H1 (cell line): Measurements from ENCODE around the gene DDX42. TPM values are rescaled to one million over a fixed set of nuclear protein-coding genes. Genes with fewer than 3 reads are reported as not detected.

Experiments
- CTCF ChIA-PET: fragments of 300-600 bp; sonication (Branson Sonifier 250); formaldehyde crosslinking; loops from one replicate; lab custom pipeline; 2021; ENCODE audit not compliant: partially characterized antibody; lab: Charles Lee
- POLR2A ChIA-PET: fragments of 300-600 bp; sonication (Branson Sonifier 250); formaldehyde crosslinking; loops from one replicate; lab custom pipeline; 2021; ENCODE audit warnings: inconsistent platforms; ENCODE audit not compliant: partially characterized antibody; lab: Charles Lee
- DNase-seq, 2 experiments: peaks; one replicate each; pipeline versions ENCODE4 v3.0.0 to v3.0.0-alpha.2; 2010 to 2022; ENCODE audit warnings: low spot score in 2 of 2, low read depth in 1 of 2, mixed read lengths in 1 of 2
- FAIRE-seq: peaks from 2 replicates; lab custom pipeline; 2011; peaks lifted over from hg19 to GRCh38; lab: Jason Lieb, UNC
- H2AFZ ChIP-seq: 2 replicates; pipeline ENCODE4 v1.8.1; 2012; ENCODE audit warnings: low read length, inconsistent platforms
- H2AK5ac ChIP-seq: 2 replicates; pipeline ENCODE4 v1.6.1; 2013; ENCODE audit warnings: low read depth, low read length
- H2BK120ac ChIP-seq: replicated peaks from 2 replicates; pipeline ENCODE3; 2013; ENCODE audit warnings: low read depth, low read length, inconsistent platforms
- H2BK12ac ChIP-seq: 2 replicates; pipeline ENCODE4 v1.6.1; 2013; ENCODE audit warnings: low read depth, low read length
- H2BK15ac ChIP-seq: 2 replicates; pipeline ENCODE4 v1.6.1; 2013; ENCODE audit warnings: low read length
- H2BK20ac ChIP-seq: 2 replicates; pipeline ENCODE4 v1.6.1; 2013; ENCODE audit warnings: low read length
- H2BK5ac ChIP-seq: 2 replicates; pipeline ENCODE4 v1.6.1; 2013; ENCODE audit warnings: low read depth, low read length
- H3K14ac ChIP-seq: 2 replicates; pipeline ENCODE4 v1.6.1; 2013; ENCODE audit warnings: inconsistent platforms; ENCODE audit not compliant: insufficient read length
- H3K18ac ChIP-seq: 2 replicates; pipeline ENCODE4 v1.6.1; 2013; ENCODE audit warnings: low read length; ENCODE audit errors: extremely low read depth
- H3K23ac ChIP-seq: 2 replicates; pipeline ENCODE4 v1.6.1; 2013; ENCODE audit warnings: inconsistent platforms; ENCODE audit not compliant: insufficient read length
- H3K23me2 ChIP-seq: 2 replicates; pipeline ENCODE4 v1.6.1; 2013; ENCODE audit warnings: low read depth, low read length
- H3K27ac ChIP-seq: 2 replicates; pipeline ENCODE4 v1.6.1; 2011; ENCODE audit warnings: low read depth, low read length, inconsistent platforms
- H3K27me3 ChIP-seq, 4 experiments: replicated peaks in 1 of 4; 1 replicate in 1 of 4; 2 replicates in 3 of 4; pipeline versions ENCODE4 v1.6.1 to v1.8.1; 2011 to 2013; ENCODE audit warnings: low read length in 3 of 4, mild to moderate bottlenecking in 3 of 4, inconsistent platforms in 2 of 4, mixed read lengths in 2 of 4, moderate library complexity in 1 of 4; ENCODE audit not compliant: control insufficient read depth in 3 of 4, insufficient read depth in 3 of 4; ENCODE audit errors: extremely low read depth in 1 of 4
- H3K36me3 ChIP-seq, 4 experiments: 2 replicates each; pipeline versions ENCODE4 v1.6.1 to v1.8.1; 2011 to 2013; ENCODE audit warnings: mild to moderate bottlenecking in 4 of 4, low read length in 3 of 4, moderate library complexity in 2 of 4, control low read depth in 1 of 4, inconsistent platforms in 1 of 4; ENCODE audit not compliant: insufficient read depth in 4 of 4, control insufficient read depth in 2 of 4
- H3K4ac ChIP-seq: replicated peaks from 2 replicates; pipeline ENCODE3; 2013; ENCODE audit warnings: low read length, low read depth, mixed read lengths, inconsistent platforms; ENCODE audit not compliant: insufficient read length
- H3K4me1 ChIP-seq, 4 experiments: replicated peaks in 1 of 4; 1 replicate in 1 of 4; 2 replicates in 3 of 4; pipeline versions ENCODE4 v1.6.1 to v1.8.1; 2011 to 2013; ENCODE audit warnings: low read length in 3 of 4, inconsistent platforms in 2 of 4, mixed read lengths in 1 of 4; ENCODE audit not compliant: insufficient read depth in 4 of 4, control insufficient read depth in 3 of 4
- H3K4me2 ChIP-seq, 2 experiments: 2 replicates each; pipeline versions ENCODE4 v1.6.1 to v1.8.1; 2011 to 2013; ENCODE audit warnings: low read depth in 2 of 2, low read length in 2 of 2, control low read depth in 1 of 2, inconsistent platforms in 1 of 2, mild to moderate bottlenecking in 1 of 2; ENCODE audit not compliant: insufficient read depth in 1 of 2
- H3K4me3 ChIP-seq, 4 experiments: fragments of 200-600, 300-600 bp in 1 of 4; sonication (generic), shearing (Covaris generic), sonication (Bioruptor Twin) in 1 of 4; 2 replicates each; pipeline versions ENCODE4 v1.5.1 to v1.8.1; 2011 to 2016; ENCODE audit warnings: low read length in 4 of 4, low read depth in 3 of 4, control low read depth in 2 of 4, inconsistent platforms in 2 of 4, mild to moderate bottlenecking in 2 of 4, mixed read lengths in 1 of 4, moderate library complexity in 1 of 4; ENCODE audit not compliant: insufficient read depth in 2 of 4; ENCODE audit errors: extremely low read depth in 1 of 4
- H3K56ac ChIP-seq: replicated peaks from 2 replicates; pipeline ENCODE3; 2013; ENCODE audit warnings: low read depth, mild to moderate bottlenecking, mixed read lengths, low read length, inconsistent platforms; ENCODE audit not compliant: insufficient read length
- H3K79me1 ChIP-seq: 2 replicates; pipeline ENCODE4 v1.6.1; 2013; ENCODE audit warnings: low read depth, low read length, control low read depth
- H3K79me2 ChIP-seq, 2 experiments: 2 replicates each; pipeline versions ENCODE4 v1.6.1 to v1.8.1; 2012 to 2013; ENCODE audit warnings: low read length in 2 of 2, mild to moderate bottlenecking in 2 of 2, inconsistent platforms in 1 of 2; ENCODE audit not compliant: insufficient read depth in 2 of 2, control insufficient read depth in 1 of 2
- H3K9ac ChIP-seq, 4 experiments: replicated peaks in 1 of 4; 1 replicate in 1 of 4; 2 replicates in 3 of 4; pipeline versions ENCODE4 v1.6.1 to v1.8.1; 2011 to 2013; ENCODE audit warnings: low read depth in 3 of 4, low read length in 3 of 4, control low read depth in 2 of 4, mild to moderate bottlenecking in 2 of 4, moderate library complexity in 2 of 4, inconsistent platforms in 1 of 4; ENCODE audit errors: extremely low read depth in 1 of 4
- H3K9me3 ChIP-seq, 2 experiments: 2 replicates each; pipeline versions ENCODE4 v1.6.1 to v1.8.1; 2012 to 2013; ENCODE audit warnings: mild to moderate bottlenecking in 2 of 2, moderate library complexity in 2 of 2, control low read depth in 1 of 2, inconsistent platforms in 1 of 2, low read depth in 1 of 2, low read length in 1 of 2, mixed read lengths in 1 of 2; ENCODE audit not compliant: insufficient read depth in 2 of 2
- H4K20me1 ChIP-seq, 2 experiments: replicated peaks in 1 of 2; 2 replicates each; pipeline versions ENCODE3 to v1.8.1; 2011 to 2013; ENCODE audit warnings: inconsistent platforms in 2 of 2, low read length in 2 of 2, mild to moderate bottlenecking in 1 of 2; ENCODE audit not compliant: insufficient read depth in 2 of 2, control insufficient read depth in 1 of 2
- H4K5ac ChIP-seq: 2 replicates; pipeline ENCODE4 v1.6.1; 2013; ENCODE audit warnings: low read length, low read depth, mixed read lengths, inconsistent platforms; ENCODE audit not compliant: insufficient read length
- H4K8ac ChIP-seq: 2 replicates; pipeline ENCODE4 v1.8.0; 2013; ENCODE audit warnings: mild to moderate bottlenecking, moderate library complexity, low read length, inconsistent platforms; ENCODE audit not compliant: insufficient read depth; ENCODE audit errors: extremely low read depth
- H4K91ac ChIP-seq: replicated peaks from 2 replicates; pipeline ENCODE3; 2013; ENCODE audit warnings: low read length, mixed read lengths, inconsistent platforms; ENCODE audit not compliant: insufficient read length
- ASH2L ChIP-seq: fragments of 200-600, 300-600 bp; sonication (generic); IDR thresholded peaks from one replicate; pipeline ENCODE4 v1.7.1; 2017; ENCODE audit warnings: low read length
- CHD1 ChIP-seq: IDR thresholded peaks from 2 replicates; pipeline ENCODE4 v1.6.1; 2012; ENCODE audit warnings: low read depth, low read length, improper control_type of control experiment
- NANOG ChIP-seq: IDR thresholded peaks from 2 replicates; pipeline ENCODE4 v1.6.1; 2011; ENCODE audit warnings: low read length, low read depth, mild to moderate bottlenecking, inconsistent platforms; ENCODE audit not compliant: insufficient read depth, poor library complexity, severe bottlenecking
- POU5F1 ChIP-seq: IDR thresholded peaks from 2 replicates; pipeline ENCODE4 v1.6.1; 2011; ENCODE audit warnings: low read depth, mild to moderate bottlenecking, low read length, moderate library complexity
- RAD21 ChIP-seq, 2 experiments: IDR thresholded peaks in 1 of 2; conservative IDR thresholded peaks in 1 of 2; 2 replicates each; pipeline ENCODE4 v1.6.1; 2011; ENCODE audit warnings: low read depth in 2 of 2, low read length in 2 of 2, improper control_type of control experiment in 1 of 2, inconsistent platforms in 1 of 2, mild to moderate bottlenecking in 1 of 2, moderate library complexity in 1 of 2
- RBBP5 ChIP-seq: IDR thresholded peaks from 2 replicates; pipeline ENCODE4 v1.7.1; 2012; ENCODE audit warnings: low read depth, mild to moderate bottlenecking, inconsistent platforms, low read length, moderate library complexity, borderline replicate concordance
- RFX5 ChIP-seq: IDR thresholded peaks from 2 replicates; pipeline ENCODE4 v1.6.1; 2011; ENCODE audit warnings: low read depth, low read length, improper control_type of control experiment, borderline replicate concordance
- RNF2 ChIP-seq: fragments of 200-900, 300-1000 bp; sonication (generic); IDR thresholded peaks from 2 replicates; pipeline ENCODE4 v1.7.1; 2016; ENCODE audit warnings: borderline replicate concordance, low read depth, mild to moderate bottlenecking, antibody characterized with exemption, low read length; ENCODE audit not compliant: poor library complexity, severe bottlenecking; ENCODE audit errors: missing control alignments
- TAF7 ChIP-seq: optimal IDR thresholded peaks from 2 replicates; pipeline ENCODE3; 2011; ENCODE audit warnings: low read depth, mild to moderate bottlenecking, inconsistent platforms, low read length, moderate library complexity, borderline replicate concordance
- USF2 ChIP-seq: IDR thresholded peaks from 2 replicates; pipeline ENCODE4 v1.6.1; 2011; ENCODE audit warnings: low read length, improper control_type of control experiment
- WGBS, 2 experiments: shearing (Covaris generic) in 1 of 2; methylation state at CpG; one replicate each; pipeline versions ENCODE4 v1.1.6 to v1.1.7; 2013 to 2015; ENCODE audit warnings: low lambda C conversion rate in 2 of 2, mixed read lengths in 2 of 2, inconsistent platforms in 1 of 2, low coverage in 1 of 2, missing lambda C conversion rate in 1 of 2; ENCODE audit not compliant: insufficient replicate concordance in 2 of 2, insufficient coverage in 1 of 2, insufficient read length in 1 of 2; ENCODE audit errors: extremely low coverage in 1 of 2, missing lambda C conversion rate in 1 of 2; 5-methylcytosine and 5-hydroxymethylcytosine counted together
- polyA plus RNA-seq, 7 experiments: library from polyadenylated mRNA; depleted of rRNA in 3 of 7; stranded (reverse) in 5 of 7; unstranded in 2 of 7; fragments of >200 nt in 5 of 7; fragments of 200-250 nt in 2 of 7; gene quantifications; 1 replicate in 5 of 7; 2 replicates in 1 of 7; 4 replicates in 1 of 7; pipeline versions ENCODE4 v1.2.1 to v1.2.3, GENCODE V29; 2011 to 2013; ENCODE audit warnings: missing spikeins in 2 of 7, mixed read lengths in 2 of 7
- total RNA-seq: library from RNA; stranded (reverse); fragmentation: NEBNext Ultra II Directional; extraction: Animal tissue kit (Norgen Biotek cat#: 25700); gene quantifications from 2 replicates; pipeline ENCODE4 v1.2.1, GENCODE V29; 2021

DDX42 gene
- total and polyA plus RNA-seq, 2 of the 8 experiments (the other 6 are each of a cell fraction or from before 2014, with no cell fraction given) = 40.6 to 114 TPM

- no peak for FAIRE-seq
- no peak overlapping the region for H3K4ac ChIP-seq
- H3K23ac ChIP-seq = no peak overlapping the region
- H2AK5ac ChIP-seq = no peak overlapping the region
- no peak overlapping the region for H3K56ac ChIP-seq
- H3K4me1 ChIP-seq = no peaks in the 10 kb centered on the region
- no peak overlapping the region for H2BK120ac ChIP-seq
- no peak overlapping the region for H3K18ac ChIP-seq
- no peak overlapping the region for H3K4me3 ChIP-seq
- no peak overlapping the region for H4K91ac ChIP-seq
- H2BK15ac ChIP-seq = no peak overlapping the region
- H3K9ac ChIP-seq = no peak overlapping the region
- no peaks in the 10 kb centered on the region for H3K79me2 ChIP-seq
- TF ChIP-seq NANOG (no peak), USF2 (no peak), RBBP5 (no peak), RNF2 (no peak), POU5F1 (no peak), RAD21 (IDR thresholded peaks at IDR 0.05 in 1 of 2, conservative IDR thresholded peaks at IDR 0.05 in 1 of 2; ENCODE audit: low read depth in 2 of 2, low read length in 2 of 2) (no peak), RFX5 (no peak), CHD1 (no peak), ASH2L (no peak), TAF7 (no peak)
- ChIA-PET POLR2A (interaction anchor here (1.4 to 32.3 kb wide), 4 partner anchors 12 to 54 kb away, joined by 4 to 593 read pairs (median 244); partner anchors contain the start of genes CCDC47, DDX42, FTSJ3 and PSMC5), CTCF (interaction anchor here (0.6 to 1.2 kb wide), 6 partner anchors 9 to 25 kb away, joined by 3 to 4 read pairs (median 3); no protein-coding TSS in a partner anchor)
- H3K79me1 ChIP-seq = no peaks in the 10 kb centered on the region; the same call in none of the 2 replicates
- H4K20me1 ChIP-seq = peaks cover 7 to 27% of the 10 kb centered on the region in 2 experiments
- no peak overlapping the region for H3K14ac ChIP-seq
- no peak overlapping the region for H4K5ac ChIP-seq
- H3K27me3 ChIP-seq = no peaks in the 10 kb centered on the region
- H3K4me2 ChIP-seq = no peak overlapping the region
- no peak overlapping the region for H2BK12ac ChIP-seq
- no peak overlapping the region for H2BK20ac ChIP-seq
- no peak overlapping the region for H3K27ac ChIP-seq
- 91% methylated on average over 2 of the region's 2 CpGs; no CpG with 5 or more reads in 1 of the 2 experiments for WGBS, 2 experiments
- H3K23me2 ChIP-seq = no peaks in the 10 kb centered on the region
- no peak overlapping the region for H4K8ac ChIP-seq
- no peak overlapping the region for H2AFZ ChIP-seq
- no peaks in the 10 kb centered on the region for H3K9me3 ChIP-seq
- DNase-seq = no peak
- peaks cover 59 to 97% (median 92%) of the 10 kb centered on the region in 4 experiments for H3K36me3 ChIP-seq
- H2BK5ac ChIP-seq = no peak overlapping the region
Measured at GRCh38 chr17:63816123-63816522, 42.2 kb downstream of the DDX42 start.
